HG03025 (cell line): Measurements from ENCODE around the gene CALML3.

Source experiments
- ATAC-seq: cut with Tn5 transposase; IDR thresholded peaks from one replicate; pipeline ENCODE4 v1.9.1; 2021; ENCODE audit warnings: mild to moderate bottlenecking, moderate library complexity; ENCODE audit not compliant: unreplicated experiment, low FRiP score

CALML3 gene

DNA sequence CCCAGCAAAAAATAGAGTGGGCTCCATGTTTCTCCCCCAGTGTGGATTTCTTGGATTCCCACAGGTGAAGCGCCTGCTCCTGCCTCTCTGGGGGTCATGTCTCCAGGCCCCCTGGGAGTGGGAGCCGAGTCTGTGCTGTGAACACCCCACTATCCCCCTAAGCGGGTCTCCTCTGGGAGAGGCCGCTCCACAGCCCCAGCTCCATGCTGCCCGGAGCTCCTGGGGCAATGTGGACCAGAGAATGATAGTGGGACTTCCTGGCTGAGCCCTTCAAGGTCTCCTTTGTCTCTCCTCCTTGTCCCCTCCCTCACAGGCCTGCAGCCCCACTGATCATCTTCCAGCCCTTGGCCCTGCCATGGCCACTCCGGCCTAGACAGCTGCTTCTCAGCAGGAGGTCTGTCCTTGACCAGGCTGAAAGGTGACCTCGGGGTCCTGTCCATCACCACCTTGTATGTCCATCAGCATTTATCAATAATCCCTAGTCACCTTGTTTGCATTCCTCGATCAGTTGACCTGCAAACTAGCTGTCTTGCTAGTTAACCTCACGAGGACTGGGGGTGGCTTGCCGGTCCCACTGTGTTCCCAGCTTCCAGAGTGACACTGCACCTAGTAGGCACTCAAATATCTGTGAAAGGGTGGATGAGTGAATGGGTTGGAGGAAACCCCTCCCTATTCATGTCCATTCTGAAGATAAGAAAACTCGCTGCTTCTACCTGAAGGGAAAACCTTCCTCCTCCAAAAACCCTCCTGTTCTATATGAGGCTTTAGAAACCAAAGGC lies 776 bp upstream of the CALML3 start:
- ATAC-seq, result no peak

DNA sequence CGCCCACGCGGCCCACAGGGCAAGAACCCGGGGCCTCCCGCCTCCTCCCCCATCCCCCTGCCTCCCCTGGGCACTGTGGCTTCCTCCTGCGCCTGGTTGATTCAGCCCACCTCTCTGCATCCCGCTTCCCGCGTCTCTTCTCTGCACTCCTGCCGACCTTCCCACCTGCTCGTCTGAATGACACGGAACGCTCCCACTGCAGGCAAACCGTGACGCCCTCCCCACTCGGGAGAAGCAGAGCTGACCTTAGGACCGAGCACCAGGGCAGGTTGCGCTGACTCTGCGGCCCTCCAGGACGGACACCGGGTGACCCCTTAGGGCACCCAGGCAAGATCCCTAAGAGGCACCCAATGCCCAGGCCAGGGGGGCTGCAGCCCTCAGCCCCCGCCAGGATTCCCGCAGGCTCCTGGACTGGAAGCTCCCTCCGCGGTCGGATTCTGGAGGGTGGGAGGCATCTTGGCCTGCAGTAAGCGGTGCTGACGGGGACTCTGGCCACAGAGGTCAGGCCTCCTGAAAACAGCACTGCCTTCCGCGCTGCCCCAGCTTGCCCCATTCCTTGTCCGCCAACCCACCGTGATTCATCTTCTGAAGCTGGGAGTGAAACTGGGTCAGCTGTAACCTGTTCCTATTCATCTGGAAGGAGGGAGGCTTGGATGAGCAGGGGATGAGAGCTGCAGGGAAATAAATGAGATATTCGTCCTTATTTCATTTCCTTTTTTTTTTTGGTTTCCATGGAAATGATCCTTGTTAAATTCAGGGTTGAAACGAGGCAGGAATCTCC lies 990 bp downstream of the CALML3 start:
- ATAC-seq, result no peak

DNA sequence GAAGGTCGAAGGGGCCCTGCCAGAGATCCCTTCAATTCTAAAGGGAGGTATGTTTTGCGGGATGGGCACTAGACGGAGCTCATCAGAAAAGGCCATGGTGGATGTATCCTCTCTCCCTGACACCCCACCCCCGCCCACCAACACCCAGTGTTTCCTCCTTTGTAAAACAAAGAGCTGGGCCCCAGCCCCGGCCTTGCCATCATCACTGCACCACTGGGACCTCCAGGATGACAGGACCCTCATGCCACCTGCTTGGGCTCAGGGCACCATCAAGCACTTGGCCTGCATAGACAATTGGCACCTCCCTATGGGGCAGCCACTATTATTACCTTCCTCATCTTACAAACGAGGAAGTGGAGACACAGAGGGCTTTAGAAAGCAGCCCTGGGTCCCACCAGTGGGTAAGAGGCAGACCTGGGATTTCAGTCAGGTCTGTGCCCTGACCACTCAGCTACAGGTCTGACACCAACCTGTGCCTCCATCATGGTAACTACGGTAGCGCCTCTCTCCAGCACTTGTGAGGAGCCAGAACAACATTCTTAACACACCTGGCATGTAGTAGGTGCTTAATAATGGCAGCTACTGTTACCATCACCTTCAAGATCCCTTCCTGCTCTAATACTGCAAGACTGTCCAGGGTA lies 2.0 kb downstream of the CALML3 start:
- no peak for ATAC-seq

DNA sequence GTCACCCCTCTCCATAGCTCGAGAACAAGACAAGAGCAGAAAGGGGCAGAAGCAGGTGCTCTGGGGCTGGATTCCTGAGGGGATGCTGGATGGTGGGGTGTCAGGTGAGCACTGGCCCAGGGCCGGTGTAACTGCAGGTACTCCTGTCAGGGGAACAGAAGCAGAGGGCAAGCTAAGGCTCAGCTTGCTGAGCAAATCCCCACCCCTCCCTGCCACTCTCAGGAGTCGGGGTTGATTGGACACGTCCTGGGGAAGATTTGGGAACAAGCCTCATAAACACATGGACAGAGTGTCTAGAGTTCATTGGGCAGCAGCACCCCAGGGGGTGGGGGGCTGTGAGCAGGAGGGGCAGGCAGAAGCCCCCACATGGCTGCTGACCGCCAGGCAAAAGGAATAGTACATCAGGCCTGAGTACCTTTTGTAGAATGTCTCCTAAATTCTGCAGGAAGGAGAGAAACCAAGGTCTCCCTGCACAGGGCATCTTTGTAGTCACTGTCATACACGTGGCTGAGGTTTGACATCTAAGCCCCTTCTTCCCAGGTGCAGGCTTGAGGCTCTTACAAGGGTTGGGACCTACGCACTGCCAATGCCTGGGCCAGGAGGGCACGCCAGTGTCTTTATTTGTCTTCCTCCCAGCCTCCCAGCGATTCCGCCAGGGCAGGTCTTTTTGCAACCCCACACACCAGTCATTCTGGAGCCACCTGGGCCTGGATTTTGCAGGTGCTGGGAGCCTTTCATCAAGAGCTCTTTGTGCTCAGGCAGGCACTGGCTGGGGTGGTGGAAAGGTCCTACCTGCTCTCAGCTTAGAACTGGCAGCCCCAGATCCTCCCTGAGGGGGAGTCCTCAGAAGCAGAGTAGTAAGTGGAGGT lies 2.8 kb downstream of the CALML3 start:
- no peak for ATAC-seq

DNA sequence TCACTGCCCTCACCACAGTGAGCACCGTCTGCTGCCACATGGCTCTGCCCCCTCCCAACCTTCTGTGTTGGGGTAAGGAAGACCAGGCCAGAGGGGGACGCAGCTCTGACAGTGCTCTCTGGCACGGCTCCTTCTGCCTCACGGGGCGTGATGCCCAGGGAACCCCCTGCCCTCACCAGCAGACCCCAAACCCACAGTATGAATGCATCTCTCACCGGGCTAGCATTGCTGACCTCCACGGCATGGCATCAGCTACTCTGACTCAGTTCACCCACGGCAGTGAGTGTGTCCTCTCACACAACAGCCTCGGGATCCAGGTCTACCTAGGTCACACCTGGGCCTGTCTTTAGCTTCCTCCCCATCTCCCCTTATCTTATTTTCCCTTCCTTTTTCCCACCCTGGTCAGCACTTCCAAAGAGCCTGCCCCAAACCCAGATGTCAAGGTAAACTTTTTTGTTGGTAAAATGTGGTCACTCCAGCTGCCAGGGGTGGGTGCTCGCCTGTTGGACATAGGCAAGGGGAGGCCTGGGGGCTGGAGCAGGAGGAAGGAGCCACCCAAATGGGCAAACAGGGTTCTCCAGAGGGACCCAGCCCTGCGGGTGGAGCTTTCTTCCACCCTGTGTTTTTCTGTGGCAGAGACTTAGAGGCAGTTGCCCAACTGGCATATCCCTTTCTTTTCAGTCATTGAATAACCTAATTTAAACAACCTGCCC lies 4.4 kb downstream of the CALML3 start:
- no peak for ATAC-seq

DNA sequence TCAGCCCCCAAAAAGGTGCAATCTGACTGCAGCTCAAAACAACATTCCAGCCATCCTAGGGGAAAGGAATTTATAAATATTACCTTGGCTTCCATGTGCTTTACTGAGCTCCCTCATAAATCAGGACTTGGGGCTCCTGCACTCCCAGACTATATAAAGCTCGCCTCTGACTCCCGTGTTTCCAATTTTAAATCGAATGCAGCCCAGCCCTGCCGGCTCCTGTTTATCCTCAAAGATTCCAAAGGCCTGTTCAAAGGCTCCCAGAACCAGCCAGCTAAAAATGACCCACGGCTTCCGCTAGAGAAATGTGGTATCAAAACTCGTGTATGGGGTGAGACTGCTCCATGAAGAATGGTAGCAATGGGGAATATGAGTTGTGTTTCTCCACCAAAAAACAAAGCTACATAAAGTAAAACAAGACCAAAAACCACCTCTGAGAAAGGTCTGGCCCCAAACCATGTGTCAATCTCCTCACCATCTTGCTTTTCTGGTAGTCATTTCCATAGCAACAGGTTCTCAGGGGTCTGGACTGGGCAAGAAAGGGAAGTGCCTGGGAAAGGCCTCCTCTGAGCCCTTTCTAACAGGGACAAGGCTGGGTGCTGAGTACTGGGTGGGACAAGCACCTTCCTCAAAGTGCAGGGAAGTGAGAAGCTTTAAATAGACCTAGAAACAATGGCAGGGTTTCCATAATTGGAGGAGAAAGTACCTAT lies 5.1 kb downstream of the CALML3 start:
- no peak for ATAC-seq

DNA sequence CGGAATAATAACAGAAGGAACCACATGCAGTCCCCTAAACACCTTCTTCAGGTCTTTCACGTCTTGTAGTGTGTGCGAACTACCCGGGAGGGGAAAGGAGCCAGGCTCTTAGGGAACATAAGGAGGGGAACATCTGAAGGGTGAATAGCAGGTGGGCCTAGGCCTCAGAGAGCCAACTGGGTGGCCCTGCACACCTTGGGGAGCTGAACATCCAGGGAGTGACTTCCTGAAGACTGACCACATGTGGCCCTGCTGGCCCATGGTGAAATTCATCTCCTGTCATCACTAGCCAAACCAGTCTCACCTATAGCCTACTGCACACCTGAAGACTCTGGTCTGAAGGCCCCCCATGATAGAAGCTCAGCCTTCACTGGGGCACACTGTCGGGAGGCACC lies 5.6 kb downstream of the CALML3 start:
- no peak for ATAC-seq

DNA sequence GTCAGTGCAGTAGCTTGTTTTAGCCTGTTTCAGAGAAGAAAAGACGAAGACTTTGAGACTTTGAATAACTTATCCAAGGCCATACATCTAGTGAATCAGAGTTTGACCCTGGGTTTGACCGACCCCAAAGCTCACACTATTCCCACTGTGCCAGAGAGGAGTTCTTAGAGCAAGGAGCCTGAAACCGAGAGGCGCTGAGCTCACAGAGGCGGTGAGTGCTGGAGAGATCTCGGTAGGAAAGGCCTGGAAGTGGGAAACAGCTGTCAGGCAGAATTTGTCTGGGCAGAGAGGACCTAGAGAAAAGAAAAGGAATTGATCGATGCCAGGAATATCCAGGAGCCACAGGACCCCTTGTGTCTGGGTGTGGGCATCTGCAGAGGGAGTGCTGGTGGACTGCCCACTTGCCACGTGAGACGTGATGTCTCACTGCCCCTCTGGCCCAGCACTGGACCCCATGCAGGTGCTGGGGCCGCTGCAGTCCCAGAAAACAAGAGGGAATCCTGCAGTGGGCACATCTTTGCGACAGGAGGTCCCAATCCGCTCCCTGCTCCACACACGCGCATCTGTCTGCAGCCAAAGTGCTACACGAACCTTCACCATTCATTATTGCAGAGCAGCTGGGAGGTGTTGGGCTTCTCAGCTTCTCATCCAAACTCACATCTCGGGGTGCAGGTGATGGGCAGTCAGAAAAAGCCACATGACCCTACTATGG lies 6.2 kb downstream of the CALML3 start:
- no peak for ATAC-seq

DNA sequence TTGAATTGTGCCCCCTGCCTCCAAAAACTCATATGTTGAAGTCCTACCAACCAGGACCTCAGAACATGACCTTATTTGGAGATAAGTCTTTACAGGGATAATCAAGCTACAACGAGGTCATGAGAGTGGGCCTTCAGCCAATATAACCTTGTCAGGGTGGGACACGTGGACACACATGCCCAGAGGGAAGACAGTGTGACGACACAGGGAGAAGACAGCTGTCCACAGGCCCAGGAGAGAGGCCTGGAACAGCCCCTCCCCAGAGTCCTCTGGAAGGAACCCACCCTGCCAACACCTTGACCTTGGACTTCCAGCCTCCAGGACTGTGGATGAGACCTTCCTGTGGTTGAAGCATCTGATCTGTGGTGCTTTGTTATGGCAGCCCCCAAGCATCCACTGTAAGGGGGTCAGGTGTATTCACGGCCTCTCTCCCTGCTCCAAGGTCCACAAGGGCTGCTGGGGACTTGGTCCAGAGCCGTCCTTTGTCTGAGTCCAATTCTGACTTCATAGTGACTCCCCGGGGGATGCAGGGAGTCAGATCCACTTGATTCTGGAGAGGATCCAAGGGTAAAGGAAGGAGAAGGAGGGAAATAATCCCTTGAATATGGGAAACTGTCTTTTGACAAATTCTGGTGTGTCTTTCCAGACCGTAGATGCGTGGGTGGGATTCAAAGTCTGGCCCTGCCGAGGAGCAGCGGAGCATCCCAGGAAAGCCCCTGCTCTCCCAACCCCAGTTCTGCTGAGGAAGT lies 7.0 kb downstream of the CALML3 start:
- no peak for ATAC-seq

DNA sequence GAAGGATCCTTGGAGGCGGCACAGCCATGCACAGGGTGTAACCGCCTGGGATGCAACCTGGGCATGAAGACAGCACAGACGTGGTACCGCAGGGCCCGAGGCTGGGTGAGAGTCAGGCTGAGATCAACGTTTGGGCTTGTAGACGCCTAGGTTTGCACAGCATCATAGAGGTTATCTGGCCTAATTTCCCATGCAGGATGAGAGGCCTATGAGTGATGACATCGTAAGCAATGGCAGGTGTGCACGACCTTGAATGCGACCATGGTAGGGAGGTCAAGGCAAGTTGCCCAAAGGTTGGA lies 7.5 kb downstream of the CALML3 start:
- no peak for ATAC-seq

DNA sequence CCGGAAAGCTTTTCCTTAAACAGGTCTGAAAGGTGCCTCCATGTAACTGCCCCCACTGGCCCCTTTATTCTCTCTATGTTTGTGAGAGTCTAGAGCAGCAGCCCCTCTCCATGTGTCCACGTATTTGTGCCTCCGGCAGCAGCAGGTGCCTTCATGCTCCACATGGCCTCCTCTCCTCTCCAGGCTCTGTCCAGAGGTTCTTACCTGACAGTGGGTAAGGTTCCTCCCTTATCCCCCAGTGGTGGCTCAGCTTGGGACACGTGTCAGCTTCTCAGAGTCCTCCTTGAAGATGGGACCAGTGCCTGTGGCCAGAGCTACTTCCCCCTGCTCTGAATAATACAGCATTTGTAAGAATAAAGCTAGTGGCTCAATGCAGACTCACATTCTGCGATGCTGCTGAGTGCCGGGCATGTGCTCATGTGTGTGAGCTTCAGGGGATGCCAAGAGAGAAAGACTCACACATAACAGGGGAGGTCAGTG lies 7.9 kb downstream of the CALML3 start:
- ATAC-seq, result no peak

DNA sequence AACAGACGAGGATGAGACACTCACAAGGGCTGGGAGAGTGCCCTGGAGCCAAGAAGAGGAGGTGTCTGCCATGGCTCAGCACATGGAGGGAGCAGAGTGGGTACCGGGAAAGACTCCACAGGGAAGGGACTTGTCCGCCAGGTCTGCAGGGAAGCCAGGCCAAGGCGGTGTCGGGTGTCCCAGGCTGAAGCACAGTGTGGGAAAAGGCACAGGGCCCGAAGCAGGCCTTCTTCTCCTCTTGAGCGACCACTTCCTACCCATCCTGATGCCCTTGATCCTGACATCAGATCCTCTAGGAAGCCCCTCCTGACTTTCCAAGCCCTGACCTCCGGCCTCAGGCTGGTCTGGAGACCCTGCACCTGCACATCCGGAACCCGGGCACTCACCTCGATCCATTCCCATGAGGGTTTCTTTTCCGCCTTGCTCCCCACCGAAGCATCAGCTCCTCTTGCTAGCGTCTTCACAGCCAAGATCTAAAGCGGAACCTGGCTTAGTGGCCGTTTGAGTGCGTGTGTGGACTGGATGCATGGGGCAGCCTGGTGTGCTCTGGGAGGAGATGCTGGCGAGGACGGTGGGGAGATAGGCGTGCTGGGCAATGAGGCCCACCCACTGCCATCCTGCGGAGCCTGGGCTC lies 8.5 kb downstream of the CALML3 start:
- ATAC-seq, result no peak

DNA sequence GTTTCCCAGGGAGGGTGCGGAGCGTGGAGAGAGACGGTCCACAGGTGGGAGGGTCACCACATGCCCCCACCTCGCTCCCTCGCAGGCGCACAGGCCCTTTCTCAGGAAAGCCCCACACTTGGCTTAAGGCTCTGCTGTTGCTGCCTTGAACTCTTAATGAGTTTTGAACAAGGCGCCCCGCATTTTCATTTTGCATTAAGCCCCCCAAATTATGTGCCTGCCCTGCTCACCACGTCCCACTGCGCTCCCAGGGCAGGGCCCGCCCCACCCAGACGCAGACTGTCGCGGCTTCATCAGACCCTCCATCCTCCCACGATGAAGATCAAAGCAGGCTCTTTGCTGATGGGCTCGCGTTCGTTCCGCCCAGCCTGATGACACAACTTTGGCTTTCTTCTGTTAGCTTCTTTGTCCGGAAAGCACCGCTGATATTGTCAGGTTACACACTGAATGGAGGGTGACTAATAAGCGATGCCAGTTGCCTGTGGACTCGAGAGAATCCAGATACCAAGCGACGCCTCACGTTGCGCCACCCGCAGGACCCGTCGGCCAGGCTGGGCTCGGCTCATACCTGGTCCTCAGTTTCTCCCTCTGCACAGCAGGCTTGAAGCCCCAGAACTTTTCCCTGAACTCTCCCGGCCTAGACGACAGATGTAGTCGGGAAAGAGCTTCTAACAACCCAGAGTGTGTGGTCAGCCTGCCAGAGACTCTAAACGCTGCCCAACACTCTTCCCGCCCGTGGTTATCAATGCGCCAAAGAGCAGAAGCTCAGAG lies 9.5 kb downstream of the CALML3 start:
- no peak for ATAC-seq

DNA sequence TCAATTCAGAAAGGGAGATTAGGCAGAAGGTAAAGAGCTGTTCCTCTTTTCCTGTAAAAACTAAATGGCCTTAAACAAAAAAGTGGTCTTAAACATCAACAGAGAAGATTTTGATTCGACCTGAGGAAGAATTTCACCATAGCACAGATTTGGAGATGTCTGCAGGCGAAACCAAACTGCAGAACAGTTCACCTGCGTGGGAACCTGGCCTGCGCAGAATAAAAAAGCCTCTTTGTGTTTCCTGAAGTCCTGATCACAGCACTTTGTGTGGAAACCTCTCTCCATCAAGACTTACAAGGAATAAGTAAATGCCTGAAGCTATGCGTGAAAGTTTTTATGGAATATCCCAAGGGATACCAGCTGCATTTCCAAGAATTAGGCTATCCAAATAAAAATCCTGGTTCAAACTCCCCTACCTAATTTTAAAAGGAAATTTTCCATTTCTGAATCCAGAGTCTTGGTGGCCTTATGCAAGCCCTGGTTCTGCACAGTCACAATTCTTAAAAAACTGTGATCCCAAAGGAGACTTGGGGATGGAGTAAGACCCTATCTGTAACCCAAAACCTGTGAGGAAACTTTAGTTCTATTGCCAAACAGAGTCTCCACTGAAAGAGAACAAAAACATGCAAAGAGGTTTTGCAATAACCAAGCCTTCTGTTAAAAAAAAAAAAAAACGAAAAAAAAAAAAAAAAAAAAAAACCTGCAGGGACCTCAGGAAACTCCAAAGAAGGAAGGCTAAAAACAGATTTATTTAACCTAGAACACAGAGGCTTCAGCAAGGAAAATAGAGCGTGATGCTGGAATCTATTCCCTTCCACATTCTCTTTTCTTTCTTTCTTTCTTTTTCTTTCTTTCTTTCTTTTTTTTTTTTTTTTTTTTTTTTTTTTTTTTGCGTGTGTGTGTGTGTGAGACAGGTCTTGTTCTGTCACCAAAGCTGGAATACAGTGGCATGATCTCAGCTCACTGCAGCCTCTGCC lies 10.4 kb downstream of the CALML3 start:
- ATAC-seq, result no peak

DNA sequence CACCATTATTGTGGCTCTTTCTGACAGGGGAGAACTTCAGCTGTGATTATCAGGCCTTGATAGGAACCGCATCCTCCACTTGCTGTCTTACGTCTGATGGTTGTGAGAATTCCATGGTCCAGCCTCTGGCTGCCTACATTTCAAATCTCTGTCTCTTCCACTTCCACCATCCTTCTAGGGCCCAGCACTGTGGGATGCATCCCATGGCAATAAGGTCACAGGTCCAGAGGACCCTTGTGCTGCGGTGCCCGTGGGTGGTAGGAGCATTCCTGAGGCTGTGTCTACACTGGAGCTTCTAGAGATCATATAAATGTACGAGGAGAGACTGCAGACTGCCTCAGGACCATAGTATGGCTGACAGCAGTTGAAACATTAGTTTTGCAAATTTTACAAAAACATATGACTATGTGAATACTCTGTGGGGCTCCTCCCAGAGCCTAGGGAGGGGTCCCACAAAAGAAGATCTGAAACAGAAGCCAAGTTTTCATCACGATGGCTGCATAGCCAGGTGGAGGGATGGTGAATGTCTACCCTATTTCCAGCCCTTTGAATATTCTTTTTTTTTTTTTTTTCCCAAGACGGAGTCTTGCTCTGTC lies 11.8 kb downstream of the CALML3 start:
- no peak for ATAC-seq
